Fibroblast of villous mesenchyme (primary cell): ENCODE data around the gene CNTNAP2. TPM values are rescaled to one million over a fixed set of nuclear protein-coding genes. Genes with fewer than 3 reads are reported as not detected.
"Not testable (repeated sequence)": the region's sequence is repeated elsewhere in the genome, so short reads cannot be mapped to it uniquely, and the experiment has no call there.

Experiments used
- DNase-seq: peaks from one replicate; pipeline ENCODE4 v3.0.0-alpha.2; 2010; ENCODE audit warnings: low read depth
- H3K4me3 ChIP-seq: 2 replicates; pipeline ENCODE4 v1.5.1; 2011; ENCODE audit warnings: low read depth, mild to moderate bottlenecking, low read length
- CTCF ChIP-seq: IDR thresholded peaks from 2 replicates; pipeline ENCODE4 v1.5.1; 2012; ENCODE audit warnings: low read depth, mild to moderate bottlenecking, low read length; ENCODE audit not compliant: insufficient read depth
- total RNA-seq: library from RNA; depleted of rRNA; stranded (reverse); fragments of >200 nt; gene quantifications from 2 replicates; pipeline ENCODE4 v1.2.3, GENCODE V29; 2012

CNTNAP2 gene
- total RNA-seq, 1 donor = not detected

GRCh38 chr7:146216396-146217041 is 99.9 kb downstream of the CNTNAP2 start:
- H3K4me3 ChIP-seq = no peak overlapping the region
- TF ChIP-seq CTCF = no peak
- DNase-seq = no peak

DNA sequence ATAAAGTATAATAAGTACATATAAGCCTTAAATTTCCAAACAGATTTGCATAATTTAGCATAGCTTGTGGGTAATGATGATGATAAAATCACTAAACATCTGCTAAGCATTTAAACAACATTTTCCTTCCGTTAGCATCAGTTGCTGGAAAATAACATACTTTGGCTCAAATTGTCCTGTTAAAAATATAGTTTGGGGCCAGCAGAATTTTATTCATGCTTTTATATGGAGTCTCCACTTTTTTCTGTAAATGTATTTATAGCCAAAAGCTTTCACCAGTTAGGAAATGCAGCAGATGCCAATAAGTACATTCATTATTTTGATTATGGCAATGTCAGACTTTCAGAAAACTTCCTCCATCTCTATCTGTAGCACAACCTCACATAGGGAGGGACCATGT is 107.2 kb downstream of the CNTNAP2 start:
- DNase-seq = no peak
- TF ChIP-seq CTCF = no peak

DNA sequence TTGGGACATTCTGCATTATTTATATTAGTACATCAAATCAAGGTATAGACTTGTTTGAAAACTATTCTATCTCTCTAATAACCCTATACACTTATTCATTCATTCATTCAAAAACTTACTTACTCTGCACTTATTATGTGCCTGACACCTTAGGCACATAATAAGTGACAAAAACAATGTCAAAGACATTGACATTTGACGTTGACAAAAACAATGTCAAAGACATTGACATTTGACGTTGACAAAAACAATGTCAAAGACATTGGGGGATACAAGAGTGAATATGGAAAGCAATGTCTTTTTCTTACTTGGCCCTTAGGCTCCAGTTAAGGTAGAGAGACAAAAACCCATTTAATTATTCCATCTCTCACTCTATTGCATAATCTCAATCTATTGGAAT is 116.0 kb downstream of the CNTNAP2 start:
- DNase-seq = no peak
- no peak overlapping the region for H3K4me3 ChIP-seq
- TF ChIP-seq CTCF = no peak

More for the DNA sequence above, 107.2 kb downstream of the CNTNAP2 start:
- no peak overlapping the region for H3K4me3 ChIP-seq

DNA sequence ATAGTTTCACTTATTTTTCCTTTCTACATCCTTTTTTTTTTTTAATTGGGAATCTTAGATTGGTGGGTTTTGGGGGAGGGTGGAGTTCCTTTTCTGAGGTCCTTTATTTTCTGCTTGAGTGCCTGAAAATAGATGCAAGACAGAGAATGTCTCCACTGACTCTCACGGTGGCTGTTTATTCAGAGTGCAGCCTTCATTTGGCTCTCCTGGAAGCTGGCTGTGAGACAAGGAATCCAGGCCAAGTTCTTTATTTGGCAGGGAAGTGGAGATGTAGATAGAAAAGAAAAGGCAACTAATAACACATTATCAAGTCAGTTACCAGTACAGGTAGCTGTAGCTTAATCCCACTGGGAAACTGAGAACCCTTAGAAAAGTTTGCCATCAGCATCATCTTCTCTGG is 118.6 kb downstream of the CNTNAP2 start:
- DNase-seq = no peak
- H3K4me3 ChIP-seq = no peak overlapping the region
- TF ChIP-seq CTCF = no peak

DNA sequence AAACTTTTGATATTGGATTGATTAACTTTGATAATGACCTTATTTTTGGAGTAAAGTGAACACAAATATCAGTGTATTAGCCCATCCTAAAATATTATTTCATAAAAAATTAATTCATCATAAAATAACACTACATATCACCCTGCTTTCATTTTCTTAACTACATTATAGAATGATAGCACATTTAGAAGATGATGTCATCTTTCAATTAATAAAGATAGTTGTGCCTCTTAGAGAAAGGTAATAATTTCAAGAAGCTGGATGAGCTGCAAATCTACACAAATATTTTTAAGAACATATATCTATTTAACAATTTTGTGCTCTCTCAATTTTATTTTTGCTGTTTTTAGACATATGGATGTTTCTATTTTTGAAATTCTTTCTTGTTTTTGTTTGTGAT is 126.1 kb downstream of the CNTNAP2 start:
- no peak for DNase-seq
- no peak for TF ChIP-seq CTCF
- H3K4me3 ChIP-seq = no peak overlapping the region

GRCh38 chr7:146247991-146248390 is 131.4 kb downstream of the CNTNAP2 start:
- not testable (repeated sequence) for H3K4me3 ChIP-seq, DNase-seq

DNA sequence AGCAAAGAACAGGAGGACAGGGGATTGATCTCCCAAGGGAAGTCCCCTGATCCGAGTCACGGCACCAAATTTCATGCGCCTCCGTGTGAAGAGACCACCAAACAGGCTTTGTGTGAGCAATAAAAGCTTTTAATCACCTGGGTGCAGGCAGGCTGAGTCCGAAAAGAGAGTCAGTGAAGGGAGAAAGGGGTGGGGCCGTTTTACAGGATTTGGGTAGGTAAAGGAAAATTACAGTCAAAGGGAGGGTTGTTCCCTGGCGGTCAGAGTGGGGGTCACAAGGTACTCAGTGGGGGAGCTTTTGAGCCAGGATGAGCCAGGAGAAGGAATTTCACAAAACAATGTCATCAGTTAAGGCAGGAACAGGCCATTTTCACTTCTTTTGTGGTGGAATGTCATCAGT is 132.1 kb downstream of the CNTNAP2 start:
- H3K4me3 ChIP-seq, DNase-seq: not testable (repeated sequence)

GRCh38 chr7:146249272-146249671 is 132.7 kb downstream of the CNTNAP2 start:
- no peak for DNase-seq
- no peak overlapping the region for H3K4me3 ChIP-seq
- TF ChIP-seq CTCF = no peak
